ENCODE measurements around the gene SNHG17. TPM values are rescaled to one million over a fixed set of nuclear protein-coding genes. Genes with fewer than 3 reads are reported as not detected.

The SNHG17 gene
- total and polyA plus RNA-seq, 2 donors, result 4.6 to 30.2 TPM

DNA sequence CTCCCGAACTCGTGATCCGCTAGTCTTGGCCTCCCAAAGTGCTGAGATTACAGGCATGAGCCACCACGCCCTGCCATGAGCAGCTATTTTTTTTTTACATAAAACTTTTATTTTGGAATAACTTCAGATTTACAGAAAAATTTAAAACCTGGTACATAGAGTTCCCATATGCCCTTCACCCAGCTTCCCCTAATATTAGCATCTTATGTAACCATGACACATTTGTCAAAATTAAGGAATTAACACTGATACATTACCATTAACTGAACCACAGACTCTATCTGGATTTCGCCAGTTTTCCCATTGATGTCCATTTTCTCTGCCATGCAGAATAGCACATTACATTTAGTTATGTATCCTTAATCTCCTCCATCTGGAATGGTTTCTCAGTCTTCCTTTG, 23.2 kb upstream of the SNHG17 start:
- Histone ChIP-seq H3K4me1 (ENCODE audit: insufficient read depth) (no peaks in the 10 kb centered on the region), H3K27ac (ENCODE audit: low read depth) (no peak overlapping the region), H3K4me3 (ENCODE audit: low read depth, low read length) (no peak overlapping the region), H3K36me3 (ENCODE audit: insufficient read depth) (no peaks in the 10 kb centered on the region)
- 92% methylated on average over 5 of the region's 5 CpGs for WGBS
- DNase-seq (ENCODE audit: extremely low spot score), result no peak

DNA sequence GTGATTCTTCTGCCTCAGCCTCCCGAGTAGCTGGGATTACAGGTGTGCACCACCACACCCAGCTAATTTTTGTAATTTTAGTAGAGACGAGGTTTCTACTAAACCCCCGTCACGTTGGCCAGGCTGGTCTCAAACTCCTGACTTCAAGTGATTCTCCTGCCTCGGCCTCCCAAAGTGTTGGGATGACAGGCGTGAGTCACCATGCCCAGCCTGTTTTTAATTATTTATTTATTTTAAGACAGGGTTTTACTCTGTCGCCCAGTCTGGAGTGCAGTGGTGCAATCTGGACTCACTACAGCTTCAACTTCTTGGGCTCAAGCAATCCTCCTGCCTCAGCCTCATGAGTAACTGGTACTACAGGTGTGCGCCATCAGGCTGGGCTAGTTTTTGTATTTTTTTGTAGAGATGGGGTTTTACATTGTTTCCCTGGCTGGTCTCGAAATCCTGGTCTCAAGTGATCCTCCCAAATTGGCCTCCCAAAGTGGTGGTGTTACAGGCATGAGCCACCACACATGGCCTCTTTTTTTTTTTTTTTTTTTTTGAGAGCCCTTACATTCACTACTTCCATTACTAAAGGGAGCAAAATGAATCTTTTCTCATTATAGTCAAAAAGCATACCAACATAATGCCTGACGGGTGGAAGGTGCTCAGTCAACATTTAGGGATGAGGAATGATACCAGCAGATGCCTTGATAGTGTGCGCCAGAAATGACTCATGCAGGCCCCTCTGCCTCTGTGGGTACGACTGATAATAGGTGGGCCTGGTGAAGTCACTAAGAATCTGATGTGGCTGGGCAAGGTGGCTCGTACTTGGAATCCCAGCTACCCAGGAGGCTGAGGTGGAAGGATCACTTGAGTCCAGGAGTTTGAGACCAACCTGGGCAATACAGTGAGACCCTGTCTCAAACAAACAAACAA, 19.7 kb upstream of the SNHG17 start:
- no peak for DNase-seq (ENCODE audit: extremely low spot score)
- H3K4me3 ChIP-seq (ENCODE audit: low read depth, low read length), result no peak overlapping the region
- no peaks in the 10 kb centered on the region for H3K4me1 ChIP-seq (ENCODE audit: insufficient read depth)
- no peaks in the 10 kb centered on the region for H3K36me3 ChIP-seq (ENCODE audit: insufficient read depth)
- no peak overlapping the region for H3K27ac ChIP-seq (ENCODE audit: low read depth)
- WGBS, result 92% methylated on average over 13 of the region's 13 CpGs

DNA sequence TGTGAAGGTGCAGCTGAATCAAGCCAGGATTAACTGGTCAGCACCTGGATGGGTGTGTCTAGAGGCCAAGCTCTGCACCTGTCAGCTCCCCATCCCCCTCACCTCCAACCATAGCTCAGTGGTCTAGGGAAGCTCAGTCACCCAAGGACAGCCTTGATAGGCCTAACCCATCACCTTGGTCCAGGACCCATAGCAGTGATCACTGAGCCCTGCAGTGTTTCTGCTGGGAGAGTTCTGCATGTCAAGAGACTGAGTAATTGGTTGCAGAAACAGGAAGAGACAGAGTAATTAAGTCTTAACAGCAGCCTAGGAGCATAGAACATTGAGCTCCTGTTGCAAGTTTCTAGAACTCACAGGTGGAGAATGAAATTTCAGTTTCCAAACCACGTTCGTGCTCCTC, 18.8 kb upstream of the SNHG17 start:
- no peaks in the 10 kb centered on the region for H3K36me3 ChIP-seq (ENCODE audit: insufficient read depth)

DNA sequence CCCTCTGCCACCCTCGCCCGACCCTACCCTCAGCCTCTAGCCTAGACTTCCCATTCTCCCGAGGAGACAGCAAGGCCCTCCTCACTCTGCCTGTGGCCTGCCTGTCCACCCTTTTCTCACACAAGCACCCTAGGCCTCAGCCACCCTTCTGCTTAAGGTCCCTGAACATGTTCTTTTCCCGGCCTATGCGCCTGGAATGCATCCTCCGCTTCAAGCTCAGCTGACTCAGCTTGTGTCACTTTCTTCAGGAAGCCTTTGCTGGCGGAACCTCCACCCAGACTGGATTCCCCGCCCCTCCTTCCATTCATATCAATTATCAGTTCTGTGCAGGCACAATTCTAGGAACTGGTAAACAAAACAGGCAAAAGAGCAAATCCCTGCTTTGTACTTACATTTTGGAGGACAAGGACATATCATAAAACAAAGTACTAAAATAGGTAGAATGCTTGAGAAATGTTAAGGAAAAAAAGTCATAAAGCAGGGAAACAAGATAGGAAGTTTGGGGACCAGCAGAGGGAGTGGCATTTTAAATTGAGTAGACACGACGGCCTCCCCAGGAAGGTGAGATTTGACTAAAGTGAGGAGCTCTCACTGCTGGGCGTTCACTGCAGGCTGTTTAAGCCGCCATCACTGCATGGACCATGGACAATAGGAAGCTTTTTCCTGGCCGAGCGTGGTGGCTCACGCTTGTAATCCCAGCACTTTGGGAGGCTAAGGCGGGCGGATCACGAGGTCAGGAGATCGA, 17.9 kb upstream of the SNHG17 start:
- Histone ChIP-seq H3K4me1 (ENCODE audit: insufficient read depth) (no peaks in the 10 kb centered on the region), H3K27ac (ENCODE audit: low read depth) (no peak overlapping the region), H3K36me3 (ENCODE audit: insufficient read depth) (no peaks in the 10 kb centered on the region), H3K4me3 (ENCODE audit: low read depth, low read length) (no peak overlapping the region)
- no peak for DNase-seq (ENCODE audit: extremely low spot score)
- WGBS, result 87% methylated on average over 18 of the region's 19 CpGs

More for the DNA sequence above, 18.8 kb upstream of the SNHG17 start:
- DNase-seq (ENCODE audit: extremely low spot score), result no peak
- H3K27ac ChIP-seq (ENCODE audit: low read depth), result no peak overlapping the region
- H3K4me1 ChIP-seq (ENCODE audit: insufficient read depth), result no peaks in the 10 kb centered on the region
- 93% methylated on average over 2 of the region's 2 CpGs for WGBS
- H3K4me3 ChIP-seq (ENCODE audit: low read depth, low read length), result no peak overlapping the region

DNA sequence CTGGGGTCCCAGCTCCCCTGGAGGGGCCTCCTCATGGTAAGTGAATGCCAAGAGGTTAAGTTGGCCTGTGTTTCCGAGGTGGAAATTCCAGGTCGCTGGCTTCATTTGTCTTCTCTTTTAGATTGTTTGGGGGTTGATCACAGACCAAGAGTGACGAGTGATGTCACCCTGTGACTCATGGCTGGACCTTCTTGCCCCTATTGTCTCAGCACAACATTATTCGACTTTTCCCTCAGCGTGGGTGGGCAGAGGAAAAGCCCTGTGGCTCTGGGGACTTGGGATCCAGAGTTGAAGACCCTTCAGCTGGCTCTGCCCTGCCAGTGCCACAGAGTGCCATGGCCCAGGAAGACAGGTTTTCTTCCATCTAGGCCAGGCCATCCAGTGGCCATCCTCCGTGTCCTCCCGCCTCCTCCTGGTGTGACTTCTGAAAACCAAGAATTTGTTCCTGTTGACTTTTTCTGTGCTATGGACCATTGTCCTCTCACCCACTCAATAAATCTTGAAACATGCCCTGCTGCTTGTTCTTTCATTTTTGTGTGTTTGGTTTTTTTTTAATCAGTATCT, 15.4 kb upstream of the SNHG17 start:
- WGBS, result 86% methylated on average over 7 of the region's 7 CpGs
- Histone ChIP-seq H3K27ac (ENCODE audit: low read depth) (no peak overlapping the region), H3K4me3 (ENCODE audit: low read depth, low read length) (no peak overlapping the region), H3K4me1 (ENCODE audit: insufficient read depth) (no peaks in the 10 kb centered on the region), H3K36me3 (ENCODE audit: insufficient read depth) (no peaks in the 10 kb centered on the region)
- no peak for DNase-seq (ENCODE audit: extremely low spot score)

DNA sequence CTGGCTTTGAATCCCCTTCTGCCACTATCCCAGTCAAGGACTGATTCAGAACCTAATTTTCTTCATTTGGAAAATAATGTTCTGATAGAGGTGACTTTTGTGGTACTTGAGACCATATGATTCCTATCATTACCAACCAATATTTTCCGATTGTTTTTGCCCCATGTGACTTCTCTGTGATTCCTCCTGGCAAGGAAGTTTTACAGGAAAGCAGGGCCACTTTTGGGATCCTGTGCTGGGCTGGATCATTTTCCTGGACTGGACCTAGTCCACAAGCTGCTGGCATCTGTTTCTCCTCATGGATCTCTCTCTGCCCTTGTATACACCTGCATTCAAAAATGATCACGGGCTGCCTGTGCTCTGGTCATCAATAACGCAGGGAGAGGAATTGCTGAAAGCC, 13.9 kb upstream of the SNHG17 start:
- 86% methylated on average over 3 of the region's 3 CpGs for WGBS
- no peaks in the 10 kb centered on the region for H3K36me3 ChIP-seq (ENCODE audit: insufficient read depth)
- H3K27ac ChIP-seq (ENCODE audit: low read depth), result no peak overlapping the region
- DNase-seq (ENCODE audit: extremely low spot score), result no peak
- H3K4me3 ChIP-seq (ENCODE audit: low read depth, low read length), result no peak overlapping the region
- H3K4me1 ChIP-seq (ENCODE audit: insufficient read depth), result no peaks in the 10 kb centered on the region

DNA sequence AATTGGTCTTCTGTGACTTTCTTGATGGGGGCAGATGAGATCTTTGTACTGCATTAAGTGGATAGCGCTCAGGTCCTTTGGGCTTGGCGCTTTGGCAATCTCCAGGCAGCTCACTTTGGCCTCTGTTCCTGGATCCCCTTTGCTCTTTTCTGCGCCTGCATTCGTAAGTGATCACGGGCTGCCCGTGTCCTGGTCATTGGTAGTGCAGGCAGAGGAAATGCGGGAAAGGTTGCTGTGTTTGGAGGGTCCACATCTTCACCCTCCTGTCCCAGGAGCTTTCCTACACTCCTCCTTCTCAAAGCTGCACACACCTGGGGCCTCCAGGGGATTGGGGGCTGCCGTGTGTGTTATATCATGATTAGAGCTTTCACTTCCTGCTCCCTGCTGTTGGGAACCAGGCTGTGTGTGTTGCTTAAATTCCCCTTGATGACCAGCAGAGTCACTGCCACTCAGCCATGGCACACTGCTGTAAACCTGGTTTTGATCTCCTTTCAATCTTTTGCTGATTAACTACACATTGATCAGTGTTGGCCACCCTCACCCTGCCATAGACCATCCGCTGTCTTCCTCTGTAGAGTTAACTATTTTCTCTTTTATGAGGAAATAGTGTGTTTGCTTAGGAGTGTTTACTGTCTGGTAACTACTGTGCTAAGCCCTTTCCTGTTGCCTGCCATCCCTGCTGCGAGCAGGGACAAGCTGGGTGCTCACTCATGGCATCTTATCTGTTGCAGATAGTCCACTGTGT, 13.0 kb upstream of the SNHG17 start:
- WGBS, result 83% methylated on average over 10 of the region's 10 CpGs
- no peaks in the 10 kb centered on the region for H3K4me1 ChIP-seq (ENCODE audit: insufficient read depth)

DNA sequence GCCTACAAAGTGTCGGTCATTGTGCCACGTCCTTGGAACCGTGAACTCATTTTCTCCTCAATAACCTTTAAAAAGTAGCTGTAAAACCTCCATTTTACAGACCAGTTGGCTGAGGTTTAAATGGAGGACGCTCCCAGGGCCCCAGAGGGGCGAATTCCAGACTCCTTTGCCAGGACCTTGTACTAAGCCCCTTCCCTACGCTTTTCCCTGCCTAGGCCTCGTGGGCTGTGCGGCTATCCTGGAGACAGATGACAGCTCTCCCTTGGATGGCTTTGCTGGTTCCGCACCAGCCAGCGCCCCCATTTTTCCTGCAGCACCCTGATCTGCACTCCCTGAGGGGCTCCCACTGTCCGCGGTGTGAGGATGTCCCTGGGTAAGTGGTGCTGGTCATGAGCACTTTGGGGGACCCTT, 12.1 kb upstream of the SNHG17 start:
- no peak for DNase-seq (ENCODE audit: extremely low spot score)
- Histone ChIP-seq H3K27ac (ENCODE audit: low read depth) (no peak overlapping the region), H3K36me3 (ENCODE audit: insufficient read depth) (no peaks in the 10 kb centered on the region), H3K4me3 (ENCODE audit: low read depth, low read length) (peak overlapping the region; percentile 75), H3K4me1 (ENCODE audit: insufficient read depth) (no peaks in the 10 kb centered on the region)
- 33% methylated on average over 12 of the region's 12 CpGs for WGBS

More for the DNA sequence above, 13.0 kb upstream of the SNHG17 start:
- Histone ChIP-seq H3K36me3 (ENCODE audit: insufficient read depth) (no peaks in the 10 kb centered on the region), H3K4me3 (ENCODE audit: low read depth, low read length) (no peak overlapping the region), H3K27ac (ENCODE audit: low read depth) (no peak overlapping the region)
- no peak for DNase-seq (ENCODE audit: extremely low spot score)

DNA sequence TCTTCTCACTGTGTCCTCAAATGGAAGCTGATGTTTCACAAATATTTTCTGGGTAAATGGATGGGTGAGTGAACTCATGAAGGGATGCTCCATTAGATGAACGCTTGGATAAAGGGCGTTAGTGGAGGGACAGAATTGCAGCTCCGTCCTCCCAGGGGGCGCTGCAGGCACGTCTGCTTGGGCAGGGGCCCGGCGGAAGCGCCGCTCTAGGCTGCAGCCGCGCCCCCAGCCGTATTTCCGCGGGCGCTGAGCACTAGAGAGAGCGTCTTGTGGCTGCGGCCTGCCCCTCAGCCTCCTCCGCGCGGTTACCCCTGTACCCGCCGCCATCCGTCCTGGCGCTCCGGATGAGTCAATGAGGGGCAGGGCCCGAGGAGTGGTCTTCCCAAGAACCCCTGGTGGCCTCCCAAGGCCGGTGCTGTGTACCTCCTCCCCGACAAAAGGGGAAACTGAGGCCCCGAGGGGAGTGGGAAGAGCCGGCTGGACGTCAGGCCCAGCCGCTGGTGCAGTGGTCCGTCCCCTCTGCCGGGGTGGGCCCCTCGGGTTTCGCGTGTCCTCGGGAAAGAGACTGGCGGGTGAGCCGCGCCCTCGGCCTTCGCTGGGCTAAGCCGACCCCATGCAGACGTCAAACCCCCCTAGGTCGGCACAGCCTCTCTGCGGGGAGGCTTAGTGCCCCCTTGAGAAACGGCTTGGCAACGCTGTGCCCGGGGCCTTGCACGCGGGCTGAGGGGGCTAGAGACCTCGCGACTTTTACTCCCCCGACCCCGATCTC, 11.5 kb upstream of the SNHG17 start:
- peak; percentile 58 for DNase-seq (ENCODE audit: extremely low spot score)
- Histone ChIP-seq H3K4me3 (ENCODE audit: low read depth, low read length) (peak overlapping the region; percentile 75), H3K4me1 (ENCODE audit: insufficient read depth) (no peaks in the 10 kb centered on the region), H3K27ac (ENCODE audit: low read depth) (peak overlapping the region; percentile 60), H3K36me3 (ENCODE audit: insufficient read depth) (no peaks in the 10 kb centered on the region)
- under 1% methylated on average over 56 of the region's 56 CpGs for WGBS

DNA sequence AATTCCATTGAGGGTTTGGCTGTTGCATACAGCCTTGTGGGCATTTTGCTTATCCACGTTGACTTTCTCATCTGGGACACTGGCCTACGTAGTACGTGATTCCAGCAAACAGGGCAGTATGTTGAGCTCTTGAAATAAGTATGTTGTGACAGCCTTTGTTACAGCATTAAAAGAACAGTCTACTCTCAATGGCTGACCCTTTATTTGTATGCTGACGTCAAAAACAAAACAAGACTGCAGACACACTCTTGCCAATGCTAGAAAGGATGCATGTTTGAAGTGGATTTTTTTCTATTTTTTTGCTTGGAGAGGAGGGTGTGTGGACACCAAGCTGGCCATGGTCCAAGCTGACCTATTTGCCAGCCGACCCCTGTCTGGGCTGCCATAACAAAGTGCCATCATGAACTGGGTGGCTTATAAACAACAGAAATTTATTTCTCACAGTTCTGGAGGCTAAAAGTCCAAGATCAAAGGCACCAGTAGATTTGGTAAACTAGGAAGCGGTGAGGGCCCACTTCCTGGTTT, 10.8 kb upstream of the SNHG17 start:
- 72% methylated on average over 6 of the region's 6 CpGs for WGBS
- DNase-seq (ENCODE audit: extremely low spot score), result no peak
- H3K4me3 ChIP-seq (ENCODE audit: low read depth, low read length), result peak overlapping the region; percentile 75
- H3K27ac ChIP-seq (ENCODE audit: low read depth), result no peak overlapping the region
- no peaks in the 10 kb centered on the region for H3K4me1 ChIP-seq (ENCODE audit: insufficient read depth)
- H3K36me3 ChIP-seq (ENCODE audit: insufficient read depth), result no peaks in the 10 kb centered on the region

DNA sequence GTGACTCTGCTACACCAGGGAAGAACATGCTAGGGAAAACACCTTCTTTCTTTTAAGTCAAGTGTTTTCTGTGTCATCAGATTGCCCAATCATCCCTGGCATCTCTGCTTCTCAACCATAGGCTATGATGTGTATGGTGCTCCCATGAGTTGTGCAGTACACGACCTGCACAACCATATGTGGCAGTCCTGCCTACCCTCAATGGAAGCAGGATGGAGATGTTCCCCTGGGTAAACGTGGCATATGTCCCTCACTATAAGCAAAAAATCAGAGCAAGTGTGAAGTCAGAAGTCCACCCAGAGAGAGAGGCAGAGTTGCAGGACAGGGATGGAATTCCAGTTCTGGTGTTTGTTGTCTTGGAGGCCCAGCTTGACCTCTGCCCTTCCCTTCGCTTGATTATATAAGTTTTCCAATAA, 10.3 kb upstream of the SNHG17 start:
- H3K36me3 ChIP-seq (ENCODE audit: insufficient read depth), result no peaks in the 10 kb centered on the region
- H3K27ac ChIP-seq (ENCODE audit: low read depth), result no peak overlapping the region
- DNase-seq (ENCODE audit: extremely low spot score), result no peak
- 89% methylated on average over 3 of the region's 3 CpGs for WGBS
- no peak overlapping the region for H3K4me3 ChIP-seq (ENCODE audit: low read depth, low read length)
- no peaks in the 10 kb centered on the region for H3K4me1 ChIP-seq (ENCODE audit: insufficient read depth)

DNA sequence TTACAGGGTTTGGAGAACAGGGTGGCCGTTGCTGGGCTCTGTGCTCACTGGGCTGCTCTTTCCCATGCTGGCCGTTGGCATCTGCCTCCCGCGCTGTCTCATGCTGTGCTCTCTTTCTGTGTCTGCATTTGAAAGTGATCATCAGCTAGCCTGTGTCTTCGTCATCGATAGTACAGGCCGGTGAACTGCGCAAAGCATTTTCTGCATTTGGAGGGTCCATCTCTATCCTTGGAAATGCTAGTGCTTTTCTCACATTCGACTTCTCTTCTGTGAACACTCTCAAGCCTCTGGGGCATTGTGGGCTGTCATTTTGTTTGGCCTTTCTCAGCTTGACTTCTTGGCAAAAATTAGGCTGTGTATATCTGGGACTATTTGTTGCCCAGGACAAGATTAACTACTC, 6.8 kb upstream of the SNHG17 start:
- Histone ChIP-seq H3K4me3 (ENCODE audit: low read depth, low read length) (no peak overlapping the region), H3K27ac (ENCODE audit: low read depth) (no peak overlapping the region), H3K4me1 (ENCODE audit: insufficient read depth) (no peaks in the 10 kb centered on the region), H3K36me3 (ENCODE audit: insufficient read depth) (no peaks in the 10 kb centered on the region)
- WGBS, result 59% methylated on average over 9 of the region's 9 CpGs
- no peak for DNase-seq (ENCODE audit: extremely low spot score)

Measured in urinary bladder (tissue), 4 donors.